SK-MEL-5 (cell line): ENCODE results near the gene RUNX2. TPM values are rescaled to one million over a fixed set of nuclear protein-coding genes. Genes with fewer than 3 reads are reported as not detected.
A peak's percentile ranks its signal among the peaks of the same experiment; 100 is the strongest.

ENCODE experiments used
- DNase-seq: peaks from one replicate; pipeline ENCODE4 v3.0.0-alpha.2; 2016; ENCODE audit warnings: low read depth, low spot score
- in situ Hi-C: cut with HindIII; loops from 2 replicates; pipeline ENCODE4 v1.10.0; 2016; ENCODE audit warnings: low sequenced_read_pairs, high pct_unique_total_duplicates, low pct_unique_long_range_greater_than_20kb
- total RNA-seq: library from RNA; depleted of rRNA; stranded (reverse); fragments of >200 nt; shearing (Covaris generic); gene quantifications from 2 replicates; pipeline ENCODE4 v1.2.3, GENCODE V29; 2014

The RUNX2 gene
- total RNA-seq, 1 experiment from 2014 or later = 0.24 TPM

DNA sequence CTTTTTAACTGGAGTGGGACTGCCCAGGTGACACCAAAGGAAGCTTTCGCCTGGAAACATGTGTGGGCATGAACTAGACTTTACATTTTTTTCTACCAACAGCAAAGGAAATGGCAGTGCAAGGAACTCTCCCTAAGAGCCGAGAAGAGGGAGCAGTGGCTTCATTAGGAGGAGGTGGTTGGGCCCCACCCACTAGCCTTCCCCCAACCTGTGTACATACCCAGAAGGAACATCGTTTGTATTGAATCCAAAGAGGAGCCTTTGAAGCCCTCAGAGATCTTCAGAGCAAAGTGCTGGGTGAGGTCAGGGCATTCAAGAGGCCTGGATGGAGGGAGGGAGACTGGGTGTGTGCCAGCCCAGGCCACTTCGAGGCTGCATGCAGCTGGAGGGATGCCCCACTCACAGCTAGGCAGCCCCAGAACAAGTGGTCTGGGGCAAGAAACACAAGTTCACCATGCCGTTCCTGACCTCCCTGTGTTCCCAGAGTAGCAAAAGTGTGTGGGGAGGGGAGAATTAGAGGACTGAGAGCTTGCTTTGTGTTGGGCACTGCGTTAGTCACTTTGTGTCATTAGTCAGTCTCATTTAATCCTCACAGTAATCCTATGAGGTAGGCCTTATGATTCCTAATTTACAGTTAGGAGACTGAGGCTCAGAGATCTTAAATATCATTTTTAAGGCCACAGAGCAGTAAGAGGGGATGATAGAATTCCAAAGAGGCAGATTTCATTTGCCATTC is 241.2 kb downstream of the RUNX2 start:
- in situ Hi-C loops = no loop called here
- DNase-seq = no peak

DNA sequence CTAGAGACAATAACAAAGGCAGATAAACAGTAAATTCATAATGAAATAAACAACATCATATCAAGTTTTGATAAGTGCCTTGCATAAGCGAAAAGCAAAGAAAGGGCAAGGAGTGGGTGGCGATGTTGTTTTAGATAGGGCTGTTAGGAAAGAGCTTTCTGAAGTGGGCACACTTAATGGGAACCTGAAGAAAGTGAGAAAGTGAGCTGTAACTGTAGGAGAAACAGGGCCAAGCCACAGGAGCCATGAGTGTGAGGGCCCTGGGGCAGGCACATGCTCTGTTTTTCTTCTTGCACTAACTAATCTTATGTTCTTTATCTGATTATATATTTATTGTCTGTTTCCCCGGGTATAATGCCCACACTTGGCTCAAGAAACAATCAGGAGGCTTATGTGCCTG is 243.0 kb downstream of the RUNX2 start:
- DNase-seq = no peak
- in situ Hi-C loops = no loop called here

DNA sequence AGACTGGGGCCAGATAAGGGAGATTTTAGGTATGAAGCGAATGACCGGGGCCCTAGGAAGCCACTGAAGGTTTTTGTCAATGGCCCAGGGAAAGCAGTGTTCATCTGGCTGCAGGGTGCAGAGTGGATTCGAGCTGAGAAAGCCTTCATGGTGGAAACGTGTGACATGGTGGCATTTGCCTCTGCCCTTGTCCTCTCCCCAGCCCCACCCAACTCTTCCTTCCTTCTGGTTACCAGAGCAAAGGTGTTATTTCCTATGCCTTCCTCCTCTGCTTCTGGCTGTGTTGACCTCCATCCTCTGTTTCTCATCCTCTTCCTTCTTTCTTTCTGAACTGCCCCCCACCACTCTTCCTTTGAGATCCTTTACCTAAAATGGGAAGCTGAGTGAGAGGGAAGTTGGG is 244.7 kb downstream of the RUNX2 start:
- in situ Hi-C loops = no loop called here

DNA sequence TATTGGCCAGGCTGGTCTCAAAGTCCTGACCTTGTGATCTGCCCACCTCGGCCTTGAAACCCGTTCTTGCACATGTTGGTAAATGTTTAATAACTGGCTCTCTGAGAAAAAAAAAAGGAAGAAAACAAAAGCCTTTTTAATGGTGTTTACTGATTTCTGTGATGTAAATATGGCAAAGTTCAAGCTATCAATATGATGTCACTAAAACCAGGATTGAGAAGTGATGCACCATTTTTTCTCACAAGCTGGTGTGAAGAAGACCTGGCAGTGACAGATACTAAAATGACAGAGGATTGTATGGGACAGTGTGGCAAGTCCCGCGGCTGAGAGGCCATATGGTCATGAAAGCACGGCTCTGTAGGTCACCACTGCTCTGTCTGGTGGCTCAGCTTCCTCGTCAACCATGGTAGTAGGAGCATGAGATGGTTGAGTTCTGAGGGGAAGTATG is 245.9 kb downstream of the RUNX2 start:
- no peak for DNase-seq
- in situ Hi-C loops = no loop called here

More for the DNA sequence above, 244.7 kb downstream of the RUNX2 start:
- no peak for DNase-seq

DNA sequence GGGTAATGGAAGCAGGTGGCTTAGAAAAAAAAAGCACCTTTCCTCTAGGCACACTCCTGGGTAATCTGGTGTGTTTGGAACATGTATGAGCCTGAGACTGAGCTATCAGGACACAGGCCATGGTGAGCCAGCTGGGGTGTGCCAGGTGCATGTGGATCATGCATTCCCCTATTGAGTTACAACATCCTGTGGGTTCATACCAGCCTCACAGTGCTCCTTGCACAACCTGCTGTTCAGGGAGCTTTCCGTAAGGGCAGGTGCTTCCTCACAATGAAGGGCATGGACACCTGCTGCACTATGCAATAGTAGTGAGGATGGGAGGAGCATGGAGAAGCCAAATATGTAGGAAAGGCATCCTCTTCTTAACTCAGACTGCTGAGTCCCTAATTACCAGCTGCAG is 246.8 kb downstream of the RUNX2 start:
- DNase-seq = no peak
- in situ Hi-C loops = no loop called here

DNA sequence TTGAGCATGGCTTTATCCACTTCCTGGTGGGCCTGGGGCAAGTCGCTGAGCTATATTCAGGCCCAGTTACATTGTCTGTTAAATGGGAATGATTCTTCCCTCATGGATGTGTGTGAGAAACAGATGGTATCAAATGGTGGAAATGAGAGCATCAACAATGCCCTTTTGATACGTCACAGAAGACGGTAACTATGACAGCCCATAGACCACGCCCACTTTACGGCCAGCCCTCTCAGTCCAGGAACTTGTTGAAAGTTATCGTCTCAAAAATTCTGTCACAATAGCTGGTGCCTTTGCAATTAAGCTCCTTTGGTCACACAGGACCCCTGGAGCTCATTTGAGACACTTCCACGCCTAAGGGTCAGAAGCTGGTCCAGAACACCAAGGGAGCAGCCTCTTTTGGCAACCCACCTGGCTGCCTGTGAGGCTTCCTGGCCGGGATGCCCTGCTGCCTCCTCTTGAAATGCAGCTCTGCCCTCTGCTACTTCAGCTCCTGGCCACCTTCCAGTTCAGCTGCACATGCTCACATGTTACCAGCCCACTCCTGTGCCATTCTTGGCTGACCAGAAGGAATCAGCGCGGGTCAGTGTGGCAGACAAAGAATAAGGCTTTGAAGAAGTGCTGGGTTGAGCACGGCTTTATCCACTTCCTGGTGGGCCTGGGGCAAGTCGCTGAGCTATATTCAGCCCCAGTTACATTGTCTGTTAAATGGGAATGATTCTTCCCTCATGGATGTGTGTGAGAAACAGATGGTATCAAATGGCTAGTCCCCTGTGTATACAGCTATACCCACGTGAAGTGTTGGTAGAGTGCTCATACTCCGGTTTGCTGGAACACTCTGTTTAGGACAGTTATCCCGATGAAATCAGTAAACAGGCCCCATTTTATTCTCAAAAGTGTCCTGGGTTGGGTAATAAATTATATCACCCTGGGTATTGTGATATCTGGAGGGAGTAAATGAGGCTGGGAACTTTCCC is 248.8 kb downstream of the RUNX2 start:
- in situ Hi-C loops = no loop called here
- peak; percentile 35 for DNase-seq

DNA sequence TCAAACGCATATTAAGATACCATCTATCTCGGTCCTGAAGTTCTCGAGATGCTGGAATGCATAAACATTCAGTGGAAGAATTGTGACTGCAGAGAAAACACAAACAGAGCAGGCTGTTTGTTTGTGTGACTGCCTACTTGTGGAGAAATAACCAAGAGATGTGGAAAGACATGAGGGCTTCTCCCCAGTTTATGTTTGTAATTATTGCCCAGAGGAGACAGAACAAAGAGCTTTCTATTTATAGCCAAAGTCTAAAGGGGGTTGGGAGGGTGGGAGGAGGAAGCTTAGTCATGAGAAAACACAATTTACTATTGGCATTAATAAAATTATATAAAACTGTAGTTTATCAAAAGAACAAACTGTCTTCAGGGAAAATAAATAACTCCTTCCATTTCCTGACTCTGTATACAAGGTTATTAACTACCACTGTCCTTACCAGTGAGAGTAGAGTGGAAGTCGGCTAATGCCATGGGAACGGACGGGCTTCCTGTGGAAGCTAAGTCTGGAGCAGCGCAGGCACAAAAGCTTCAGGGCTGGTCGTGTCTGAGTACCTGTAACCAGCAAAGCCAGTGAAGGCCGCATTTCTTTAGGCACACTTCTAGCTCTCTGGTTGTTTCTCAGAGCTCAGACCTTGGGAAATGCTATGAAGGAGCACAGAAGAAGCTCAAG is 249.8 kb downstream of the RUNX2 start:
- no peak for DNase-seq
- in situ Hi-C loops = no loop called here

DNA sequence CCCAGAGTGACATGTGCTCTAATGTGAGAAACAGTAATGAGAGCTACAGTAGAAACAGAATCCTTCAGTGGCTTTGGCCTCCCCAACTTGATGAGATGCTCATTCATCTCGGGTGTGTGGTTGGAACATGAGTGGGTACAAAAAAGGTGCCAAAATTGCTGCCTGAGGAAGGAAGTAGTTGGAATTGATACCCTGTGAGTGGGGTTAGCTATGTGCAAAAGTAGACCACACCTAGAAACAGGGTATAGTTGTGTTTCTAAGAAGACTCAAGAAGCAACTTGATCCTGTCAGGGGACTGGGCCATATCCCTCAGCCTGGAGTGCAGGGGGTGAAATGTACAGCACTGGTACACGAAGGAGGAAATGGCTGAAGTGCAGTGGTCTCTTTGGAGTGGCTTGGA is 256.0 kb downstream of the RUNX2 start:
- in situ Hi-C loops = no loop called here

DNA sequence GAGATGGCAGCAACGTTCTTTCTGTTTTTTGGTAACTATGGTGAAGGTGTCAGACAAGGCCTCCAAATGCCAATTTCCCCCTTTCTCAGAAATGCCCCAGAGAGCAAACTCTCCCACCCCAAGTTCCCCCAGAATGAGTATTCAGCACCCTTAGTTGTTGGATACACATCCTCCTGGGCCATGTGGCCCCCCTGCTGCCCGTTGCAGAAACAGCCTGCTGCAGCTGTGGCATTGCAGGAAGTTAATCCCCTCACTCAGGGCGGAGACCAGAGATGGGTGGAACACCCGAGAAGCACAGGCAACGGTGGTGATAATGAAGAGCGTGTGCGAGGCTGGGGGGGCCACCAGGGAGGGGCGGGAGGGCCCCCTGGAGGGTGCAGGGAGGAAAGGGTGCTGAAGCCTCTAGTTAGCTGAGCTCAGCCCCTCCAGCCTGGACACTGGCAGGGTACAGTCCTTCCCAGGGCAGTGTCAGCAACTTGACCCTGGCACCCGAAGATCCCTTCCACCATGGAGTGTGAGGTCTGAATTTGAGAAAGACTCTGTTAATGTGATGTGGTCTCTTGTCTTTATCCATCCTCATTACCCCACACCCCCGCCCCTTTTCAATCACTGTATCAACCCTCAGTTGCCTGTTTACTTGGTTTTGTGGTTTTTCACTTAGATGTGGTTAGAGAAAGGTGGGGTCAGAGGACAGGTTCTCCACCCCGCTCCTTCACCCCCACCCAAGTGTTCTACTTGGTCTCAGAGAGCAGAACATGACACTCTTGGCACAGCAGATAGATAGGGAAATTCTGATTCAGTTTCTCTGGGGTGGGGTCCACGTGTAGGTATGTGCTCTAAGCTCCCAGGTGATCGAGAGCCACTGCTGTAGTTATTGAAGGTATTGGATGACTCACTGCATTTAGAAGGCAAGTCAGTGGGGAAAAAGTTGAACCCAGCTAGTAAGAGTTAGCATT is 258.4 kb downstream of the RUNX2 start:
- in situ Hi-C loops = no loop called here
- DNase-seq = no peak

More for the DNA sequence above, 256.0 kb downstream of the RUNX2 start:
- no peak for DNase-seq

DNA sequence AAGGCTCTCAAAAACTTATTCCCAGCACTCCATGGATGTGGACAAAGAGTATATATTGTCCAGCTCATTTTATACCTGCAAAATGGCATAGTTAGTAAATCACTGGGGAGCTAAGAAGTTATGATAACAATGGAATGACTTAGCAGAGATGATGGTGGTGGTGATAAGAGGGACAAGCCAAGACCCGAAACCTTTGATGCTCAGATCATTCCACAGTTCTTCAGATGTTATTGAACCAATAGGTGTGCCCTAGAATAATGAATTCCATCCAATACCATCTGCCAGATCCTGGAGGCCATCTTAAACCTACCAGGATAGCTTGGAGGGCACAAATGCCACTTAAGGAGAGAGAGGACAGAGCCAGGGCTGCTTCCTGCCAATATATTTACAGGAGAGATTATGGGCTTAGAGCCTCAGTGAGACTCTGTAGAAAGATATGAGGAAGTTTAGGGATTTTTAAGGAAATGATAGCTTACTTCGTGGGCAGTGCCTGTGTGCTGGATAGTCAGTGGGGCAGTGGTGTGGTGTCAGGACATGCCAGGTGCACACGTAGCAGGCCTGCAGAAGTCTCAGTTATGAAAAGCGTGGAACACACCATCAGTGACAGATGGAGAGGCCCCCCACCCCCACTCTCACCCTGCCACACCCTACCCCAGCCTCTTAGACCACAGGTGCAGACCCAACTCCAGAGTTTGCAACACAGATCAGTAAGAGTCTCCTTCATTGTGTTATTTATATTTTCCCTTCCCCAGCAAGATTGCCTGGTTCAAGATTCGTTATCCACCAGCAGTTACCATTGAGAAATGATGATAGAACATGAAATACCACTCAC is 259.3 kb downstream of the RUNX2 start:
- in situ Hi-C loops = no loop called here
- no peak for DNase-seq

DNA sequence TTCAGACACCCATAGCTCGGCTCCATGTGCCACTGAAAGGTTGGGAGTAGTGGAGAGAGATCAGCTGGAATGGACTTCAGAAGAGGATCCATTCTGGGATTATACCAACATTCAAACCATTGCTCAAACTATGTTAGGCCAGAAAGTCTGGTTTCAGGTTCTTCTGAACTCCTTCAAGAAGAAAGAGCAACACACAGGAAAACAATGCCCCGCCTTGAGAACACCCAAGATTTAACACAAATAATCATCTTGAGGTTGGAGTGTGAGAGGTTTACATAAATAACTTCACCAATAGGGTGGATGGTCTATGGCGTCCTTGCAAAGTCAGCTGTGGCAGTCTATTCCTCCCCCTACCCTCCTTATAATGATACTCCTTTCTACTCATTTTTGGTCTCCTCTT is 261.2 kb downstream of the RUNX2 start:
- no peak for DNase-seq
- in situ Hi-C loops = no loop called here

DNA sequence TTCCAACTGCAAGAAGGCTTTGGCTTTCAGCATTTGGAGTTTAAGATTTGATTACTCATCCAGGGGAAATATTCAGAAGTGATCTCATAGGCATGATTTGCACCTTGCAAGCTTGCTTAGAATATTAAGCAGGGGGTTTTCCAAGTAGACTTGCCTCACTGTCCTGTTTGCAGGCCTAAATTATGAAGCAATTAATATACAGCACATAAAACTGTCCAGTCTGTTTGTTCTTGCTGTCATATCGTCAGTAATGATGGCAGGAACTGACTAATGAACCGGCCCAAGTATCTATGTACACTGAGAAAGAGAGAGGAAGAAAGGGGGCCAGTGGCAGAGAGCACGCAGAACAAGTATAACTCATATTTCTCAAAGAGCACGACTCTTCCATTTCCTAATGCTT is 262.1 kb downstream of the RUNX2 start:
- in situ Hi-C loops = no loop called here
- DNase-seq = no peak

DNA sequence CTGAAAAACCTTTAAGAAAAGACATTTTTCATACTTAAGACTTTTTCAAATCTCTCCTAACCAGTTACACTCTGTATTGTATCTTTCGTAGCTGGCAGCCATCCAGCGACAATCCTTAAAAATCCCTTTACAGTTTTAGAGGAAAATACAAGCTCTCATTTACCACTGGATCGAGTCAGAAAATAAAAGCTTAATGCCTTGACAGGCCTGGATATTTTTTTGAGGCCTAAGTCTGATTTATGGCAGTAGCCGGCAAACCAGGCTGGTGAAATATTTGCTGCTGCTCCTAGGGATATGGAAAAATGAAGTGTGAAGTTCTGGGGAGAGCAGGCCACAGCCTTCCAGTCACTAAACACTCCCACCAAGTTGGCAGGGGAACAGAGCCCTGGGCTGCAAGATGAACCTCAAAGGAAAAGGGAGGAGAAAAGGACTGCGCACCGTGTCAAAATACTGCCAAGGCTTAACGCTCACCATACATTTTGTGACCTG is 262.6 kb downstream of the RUNX2 start:
- no peak for DNase-seq
- in situ Hi-C loops = no loop called here

DNA sequence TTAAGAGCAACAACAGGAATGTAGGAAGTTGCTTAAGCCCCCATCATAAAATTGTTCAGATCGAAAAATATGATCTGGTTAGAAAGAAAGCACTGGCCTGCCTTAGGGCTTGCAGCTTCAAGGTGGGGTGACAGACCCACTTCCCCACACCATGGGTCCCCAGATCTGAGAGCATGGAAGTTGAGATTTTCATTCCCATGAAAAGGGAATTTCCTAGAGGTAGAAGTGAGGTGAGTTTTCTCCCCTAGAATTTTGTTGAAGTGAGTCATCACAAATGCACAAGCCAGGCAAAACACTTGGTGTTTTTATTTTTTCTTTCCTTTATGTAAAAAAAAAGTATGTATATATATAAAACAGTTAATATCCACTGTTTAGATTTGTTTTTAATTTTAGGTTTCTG is 263.2 kb downstream of the RUNX2 start:
- in situ Hi-C loops = no loop called here
- no peak for DNase-seq

DNA sequence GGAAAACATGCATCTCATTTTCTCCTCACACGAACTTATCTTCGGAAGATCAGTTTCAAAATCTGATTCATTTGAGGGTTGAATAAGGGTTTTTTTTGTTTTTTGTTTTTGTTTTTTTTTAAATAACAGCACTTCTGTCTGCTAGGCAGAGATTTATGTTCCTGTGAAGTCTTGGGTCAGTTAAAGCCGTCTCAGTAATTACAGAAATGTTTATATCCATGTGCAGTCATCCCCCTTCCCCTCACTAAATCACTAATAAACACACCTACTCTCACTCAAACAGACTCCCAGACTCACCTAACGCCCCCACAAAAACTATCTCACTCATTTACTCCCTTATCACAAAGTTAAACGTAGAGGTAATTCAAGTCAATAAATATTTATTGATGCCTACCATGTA is 263.8 kb downstream of the RUNX2 start:
- in situ Hi-C loops = no loop called here
- no peak for DNase-seq

DNA sequence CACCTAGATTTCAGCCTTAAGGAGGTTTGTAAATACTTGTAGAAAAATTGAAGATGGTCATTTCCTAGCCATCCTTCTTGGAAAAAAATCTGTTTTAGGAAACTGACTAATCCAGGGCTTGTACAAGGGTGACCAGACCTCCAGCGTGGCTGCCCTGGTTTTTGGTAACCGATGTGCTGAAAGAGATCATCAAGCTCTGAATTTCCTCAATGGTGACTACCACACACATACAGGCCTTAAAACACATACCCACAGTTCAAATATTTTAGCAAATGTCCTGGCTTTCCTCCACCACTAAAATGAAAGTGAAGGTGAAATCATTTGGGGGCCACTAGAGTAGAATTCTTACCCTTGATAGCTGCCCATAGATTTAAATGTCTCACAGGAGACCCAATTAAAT is 264.9 kb downstream of the RUNX2 start:
- no peak for DNase-seq
- in situ Hi-C loops = no loop called here
